ENCODE measurements around the gene SPRYD4. TPM values are rescaled to one million over a fixed set of nuclear protein-coding genes. Genes with fewer than 3 reads are reported as not detected.
A peak's percentile ranks its signal among the peaks of the same experiment; 100 is the strongest.
"Not testable (repeated sequence)": the region's sequence is repeated elsewhere in the genome, so short reads cannot be mapped to it uniquely, and the experiment has no call there.

SPRYD4 gene
- total RNA-seq, 1 experiment from 2014 or later: 3.3 TPM

- H3K27me3 ChIP-seq (ENCODE audit: insufficient read depth, low read depth): peaks cover 15% of the 10 kb centered on the region; the same call in 1 of the 2 replicates
- H3K36me3 ChIP-seq (ENCODE audit: low read depth); H3K4me2 ChIP-seq; H3K9me3 ChIP-seq (ENCODE audit: insufficient read depth, low read depth); H3K4me3 ChIP-seq; H4K20me1 ChIP-seq (ENCODE audit: insufficient read depth); H3F3A ChIP-seq (ENCODE audit: insufficient read depth, low read depth); H3K9me2 ChIP-seq (ENCODE audit: insufficient read depth); H3K4me1 ChIP-seq (replicated peaks; ENCODE audit: insufficient read depth); BruUV-seq (replicated peaks); H3K79me2 ChIP-seq (ENCODE audit: low read depth); POLR2A ChIA-PET (ENCODE audit: unreplicated experiment); H2AFZ ChIP-seq; H3K27ac ChIP-seq: not testable (repeated sequence)
- TF ChIP-seq CTCF (conservative IDR thresholded peaks at IDR 0.05): peak; percentile 48; the same call in 1 of the 2 replicates
- intact Hi-C loops (cut with micrococcal nuclease; ENCODE audit: unreplicated experiment): loop anchor here (2.0 kb wide), 1 partner anchor 98 kb away; no protein-coding TSS in a partner anchor
- CTCF ChIA-PET: interaction anchor here (0.7 kb wide), 1 partner anchor 41 kb away, joined by 8 read pairs; no protein-coding TSS in a partner anchor
- peak in 1 of 2 experiments; percentile 37 for DNase-seq
Observed at GRCh38 chr12:56496704-56497103, 28.3 kb downstream of the SPRYD4 start.

- H3K27me3 ChIP-seq (ENCODE audit: insufficient read depth, low read depth); H3K4me1 ChIP-seq (replicated peaks; ENCODE audit: insufficient read depth); H3K4me3 ChIP-seq; H2AFZ ChIP-seq; H3K9me3 ChIP-seq (ENCODE audit: insufficient read depth, low read depth); H3F3A ChIP-seq (ENCODE audit: insufficient read depth, low read depth); POLR2A ChIA-PET (ENCODE audit: unreplicated experiment); H3K4me2 ChIP-seq; H3K36me3 ChIP-seq (ENCODE audit: low read depth); CTCF ChIA-PET; DNase-seq; H3K79me2 ChIP-seq (ENCODE audit: low read depth); intact Hi-C loops (cut with micrococcal nuclease; ENCODE audit: unreplicated experiment); H4K20me1 ChIP-seq (ENCODE audit: insufficient read depth); H3K27ac ChIP-seq; BruUV-seq (replicated peaks); H3K9me2 ChIP-seq (ENCODE audit: insufficient read depth): not testable (repeated sequence)
Observed at GRCh38 chr12:56498126-56498902, 29.9 kb downstream of the SPRYD4 start.

GRCh38 chr12:56499452-56499851, 31.1 kb downstream of the SPRYD4 start:
- H3K9me3 ChIP-seq (ENCODE audit: insufficient read depth, low read depth); H3K4me1 ChIP-seq (replicated peaks; ENCODE audit: insufficient read depth); H3K4me3 ChIP-seq; H3F3A ChIP-seq (ENCODE audit: insufficient read depth, low read depth); H2AFZ ChIP-seq; intact Hi-C loops (cut with micrococcal nuclease; ENCODE audit: unreplicated experiment); BruUV-seq (replicated peaks); CTCF ChIA-PET; H3K9me2 ChIP-seq (ENCODE audit: insufficient read depth); H3K36me3 ChIP-seq (ENCODE audit: low read depth); DNase-seq; H3K27me3 ChIP-seq (ENCODE audit: insufficient read depth, low read depth); POLR2A ChIA-PET (ENCODE audit: unreplicated experiment); H3K79me2 ChIP-seq (ENCODE audit: low read depth); H4K20me1 ChIP-seq (ENCODE audit: insufficient read depth); H3K27ac ChIP-seq; H3K4me2 ChIP-seq: not testable (repeated sequence)

- intact Hi-C loops (cut with micrococcal nuclease; ENCODE audit: unreplicated experiment); H2AFZ ChIP-seq; CTCF ChIA-PET: not testable (repeated sequence)
Observed at GRCh38 chr12:56499879-56500278, 31.5 kb downstream of the SPRYD4 start.

More at GRCh38 chr12:56499879-56500278, 31.5 kb downstream of the SPRYD4 start:
- H3K79me2 ChIP-seq (ENCODE audit: low read depth); H3K4me3 ChIP-seq; H4K20me1 ChIP-seq (ENCODE audit: insufficient read depth); H3K9me2 ChIP-seq (ENCODE audit: insufficient read depth); H3K4me1 ChIP-seq (replicated peaks; ENCODE audit: insufficient read depth); DNase-seq; H3K27ac ChIP-seq; H3K36me3 ChIP-seq (ENCODE audit: low read depth); BruUV-seq (replicated peaks); POLR2A ChIA-PET (ENCODE audit: unreplicated experiment); H3F3A ChIP-seq (ENCODE audit: insufficient read depth, low read depth); H3K4me2 ChIP-seq; H3K9me3 ChIP-seq (ENCODE audit: insufficient read depth, low read depth); H3K27me3 ChIP-seq (ENCODE audit: insufficient read depth, low read depth): not testable (repeated sequence)

Data from PC-9 (cell line).